HG02884 (cell line): ENCODE measurements around the gene DNAJA1.

Experiments
- ATAC-seq: cut with Tn5 transposase; IDR thresholded peaks from one replicate; pipeline ENCODE4 v1.9.1; 2021; ENCODE audit warnings: mild to moderate bottlenecking, moderate library complexity; ENCODE audit not compliant: unreplicated experiment

Gene DNAJA1

GRCh38 chr9:33025572-33026342 is 684 bp downstream of the DNAJA1 start:
- peak; percentile 36 for ATAC-seq

GRCh38 chr9:33029231-33029786 is 4.2 kb downstream of the DNAJA1 start:
- ATAC-seq: no peak

DNA sequence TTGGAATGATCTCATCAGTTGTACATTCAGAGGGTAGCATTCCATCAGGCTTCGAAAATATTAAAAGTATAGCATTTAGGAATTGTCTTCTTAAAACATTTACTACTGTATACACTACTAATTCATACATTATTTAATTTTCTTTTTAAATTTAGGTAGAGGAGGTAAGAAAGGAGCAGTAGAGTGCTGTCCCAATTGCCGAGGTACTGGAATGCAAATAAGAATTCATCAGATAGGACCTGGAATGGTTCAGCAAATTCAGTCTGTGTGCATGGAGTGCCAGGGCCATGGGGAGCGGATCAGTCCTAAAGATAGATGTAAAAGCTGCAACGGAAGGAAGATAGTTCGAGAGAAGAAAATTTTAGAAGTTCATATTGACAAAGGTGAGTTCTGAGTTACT is 5.2 kb downstream of the DNAJA1 start:
- no peak for ATAC-seq

- ATAC-seq: no peak
Measured at GRCh38 chr9:33032292-33032691, 7.2 kb downstream of the DNAJA1 start.

DNA sequence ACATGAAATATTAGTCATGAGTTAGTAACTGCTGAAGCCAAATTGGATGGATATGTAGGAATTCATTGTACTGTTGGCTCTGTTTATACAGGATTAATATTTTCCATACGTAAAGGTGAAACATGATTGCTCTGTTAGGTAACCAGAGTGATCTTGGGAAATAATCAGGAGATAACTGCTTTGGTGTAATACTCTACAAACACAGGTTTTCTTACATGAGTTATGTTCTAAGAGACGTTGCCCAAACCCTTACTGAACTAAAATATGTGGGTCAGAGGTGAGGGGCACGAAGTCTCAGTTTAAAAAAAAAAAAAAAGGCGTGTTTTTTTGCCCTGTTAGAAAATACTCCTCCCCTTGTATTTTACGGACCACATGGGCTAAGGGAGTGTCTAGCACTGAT is 7.8 kb downstream of the DNAJA1 start:
- no peak for ATAC-seq

- ATAC-seq: no peak
Measured at GRCh38 chr9:33040792-33041431, 15.8 kb downstream of the DNAJA1 start.

GRCh38 chr9:33041432-33042188 is 16.5 kb downstream of the DNAJA1 start:
- no peak for ATAC-seq

GRCh38 chr9:33042473-33042872 is 17.4 kb downstream of the DNAJA1 start:
- ATAC-seq: no peak

GRCh38 chr9:33043671-33044070 is 18.6 kb downstream of the DNAJA1 start:
- no peak for ATAC-seq

GRCh38 chr9:33044162-33044673 is 19.1 kb downstream of the DNAJA1 start:
- ATAC-seq: peak; percentile 79

DNA sequence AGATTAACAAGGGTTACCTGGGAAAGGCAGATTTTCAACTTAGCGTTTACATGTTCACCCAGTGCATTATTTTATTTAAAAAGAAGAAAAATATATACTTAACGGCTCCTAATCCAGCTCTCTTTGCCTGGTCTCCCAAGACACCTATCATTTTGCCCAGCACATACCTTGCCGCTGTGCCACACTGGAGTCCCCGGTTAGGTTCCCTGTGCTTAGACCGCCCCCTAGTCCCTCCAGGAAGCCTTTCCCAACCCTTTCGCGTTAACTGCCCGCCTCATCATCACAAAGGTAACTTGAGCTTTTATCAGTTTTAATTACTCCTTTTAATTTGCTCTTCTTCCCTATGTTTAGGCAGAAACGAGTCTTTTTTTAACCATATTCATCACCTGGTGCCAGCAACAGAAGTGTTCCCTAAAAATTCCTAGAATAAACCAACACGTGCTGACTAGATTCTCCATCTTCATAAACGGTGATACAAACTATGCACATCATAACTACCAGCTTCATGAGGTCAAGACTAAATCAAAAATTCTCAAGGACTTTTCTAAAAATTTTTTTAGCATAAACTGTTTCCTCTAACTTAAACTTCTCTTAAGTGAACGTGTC is 19.7 kb downstream of the DNAJA1 start:
- peak; percentile 5 for ATAC-seq

GRCh38 chr9:33046061-33046460 is 21.0 kb downstream of the DNAJA1 start:
- no peak for ATAC-seq

DNA sequence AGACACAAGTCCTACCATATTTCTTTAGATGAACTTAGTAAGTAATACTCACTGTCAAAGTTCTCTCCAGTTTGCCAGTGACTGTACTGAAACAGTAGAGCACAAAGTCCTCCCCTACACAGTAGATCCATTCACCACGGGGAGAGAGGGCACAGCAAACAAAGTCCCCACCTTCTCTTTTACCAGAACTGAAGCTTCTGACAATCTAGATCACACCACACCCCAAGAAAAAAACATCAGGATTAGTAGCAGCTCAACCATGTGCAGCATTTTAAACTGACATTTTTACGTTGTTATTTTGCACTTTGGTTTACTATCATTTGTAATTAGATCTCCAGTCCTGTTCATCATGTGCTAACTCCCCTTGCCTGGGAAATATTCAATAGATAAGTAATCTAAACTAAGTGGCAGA is 23.0 kb downstream of the DNAJA1 start:
- ATAC-seq: no peak

DNA sequence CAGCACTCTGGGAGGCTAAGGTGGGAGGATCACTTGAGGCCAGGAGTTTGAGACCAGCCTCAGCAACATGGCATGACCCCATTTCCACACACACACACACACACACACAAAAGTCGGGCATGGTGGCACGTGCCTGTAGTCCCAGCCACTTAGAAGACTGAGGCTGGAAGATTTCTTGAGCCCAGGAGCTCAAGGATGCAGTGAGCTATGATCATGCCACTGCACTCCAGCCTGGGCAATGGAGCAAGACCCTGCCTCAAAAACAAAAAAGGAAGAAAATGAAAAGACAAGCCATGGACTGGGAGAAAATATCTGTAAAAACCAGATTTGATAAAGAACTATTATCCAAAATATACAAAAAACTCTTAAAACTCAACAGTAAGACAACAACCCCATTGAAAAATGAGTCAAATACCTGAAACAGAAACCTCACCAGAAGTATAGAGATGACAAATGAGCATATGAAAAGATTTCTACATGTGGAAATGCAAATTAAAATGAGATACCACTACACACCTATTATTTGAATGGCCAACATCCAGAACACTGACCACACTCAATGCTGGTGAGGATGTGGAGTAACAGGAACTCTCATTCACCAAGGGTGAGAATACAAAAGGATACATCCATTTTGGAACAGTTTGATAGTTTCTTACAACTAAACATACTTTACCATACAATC is 24.7 kb downstream of the DNAJA1 start:
- ATAC-seq: peak; percentile 81

DNA sequence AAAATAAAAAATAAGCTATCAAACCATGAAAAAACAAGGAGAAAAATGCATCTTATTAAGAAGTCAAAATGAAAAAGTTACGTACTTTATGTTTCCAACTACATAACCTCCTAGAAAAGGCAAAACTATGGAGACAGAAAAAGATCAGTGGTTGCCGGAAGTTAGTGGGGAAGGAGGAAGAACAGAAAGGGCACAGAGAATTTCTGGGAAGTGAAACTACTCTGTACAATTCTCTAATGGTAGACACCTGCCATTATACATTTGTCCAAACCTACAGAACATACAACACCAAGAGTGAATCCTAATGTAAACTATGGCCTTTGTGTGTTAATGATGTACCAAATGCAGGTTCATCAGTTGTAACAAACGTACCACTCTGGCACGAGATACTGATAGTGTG is 26.1 kb downstream of the DNAJA1 start:
- no peak for ATAC-seq

DNA sequence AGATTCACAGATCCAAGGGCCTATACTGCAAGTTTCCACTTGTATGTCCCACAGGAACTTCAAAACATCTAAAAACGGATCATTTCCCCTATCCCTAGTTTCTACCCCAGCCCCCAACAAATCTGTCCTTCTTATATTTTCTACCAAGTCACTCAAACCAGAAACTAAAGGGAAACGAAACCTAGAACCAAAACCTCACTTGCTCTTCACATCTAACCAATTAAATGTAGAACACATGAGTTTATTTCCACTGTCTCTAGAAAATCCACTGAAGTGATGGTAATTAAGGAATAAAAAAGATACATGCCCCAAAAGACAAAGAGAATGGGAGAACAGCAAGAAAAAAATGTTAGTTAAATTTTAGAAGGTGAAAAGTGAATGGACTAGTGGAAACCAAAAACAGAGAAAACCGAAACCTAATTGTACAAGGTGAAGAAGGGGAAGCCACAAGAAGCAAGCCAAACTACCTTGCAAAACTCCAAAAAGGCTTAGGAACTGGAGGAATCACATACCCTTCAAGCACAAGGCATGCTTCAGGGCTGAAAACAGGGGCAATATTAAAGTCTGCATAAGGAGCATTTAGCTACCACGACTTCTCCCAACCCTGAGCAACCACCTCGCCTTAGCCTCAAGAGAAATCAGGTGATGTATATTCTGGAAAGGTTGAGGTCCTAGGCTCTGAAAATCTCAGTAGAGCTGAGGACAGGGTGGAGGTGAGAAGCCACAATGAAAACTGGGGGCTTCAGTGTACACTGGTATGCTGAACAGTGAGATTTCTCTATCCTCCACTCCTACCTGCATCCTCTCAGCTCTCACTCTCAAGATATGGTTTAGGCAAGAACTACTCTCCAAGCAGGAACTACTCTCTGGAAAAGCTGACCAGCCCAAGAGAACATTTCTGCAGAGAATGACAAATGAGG is 40.3 kb downstream of the DNAJA1 start:
- ATAC-seq: peak; percentile 83

DNA sequence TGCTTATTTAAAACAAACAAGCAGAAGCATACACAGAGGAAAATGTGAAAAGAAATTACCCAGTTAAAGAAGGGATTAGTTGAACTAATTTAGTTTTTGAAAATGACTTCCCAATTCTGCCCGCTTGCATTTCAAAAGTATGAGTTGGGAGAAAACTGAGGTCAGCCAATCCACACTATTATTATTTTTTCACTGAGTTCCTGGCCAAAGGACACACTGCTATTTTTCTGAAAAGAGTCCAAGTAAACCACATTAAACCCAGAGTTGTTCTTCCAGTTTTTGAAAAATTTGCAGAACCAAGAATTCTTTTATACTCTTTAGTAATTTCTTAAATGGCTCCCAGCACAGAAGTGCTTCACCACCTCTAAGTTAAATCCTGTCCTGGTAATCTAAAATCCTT is 43.9 kb downstream of the DNAJA1 start:
- ATAC-seq: no peak

DNA sequence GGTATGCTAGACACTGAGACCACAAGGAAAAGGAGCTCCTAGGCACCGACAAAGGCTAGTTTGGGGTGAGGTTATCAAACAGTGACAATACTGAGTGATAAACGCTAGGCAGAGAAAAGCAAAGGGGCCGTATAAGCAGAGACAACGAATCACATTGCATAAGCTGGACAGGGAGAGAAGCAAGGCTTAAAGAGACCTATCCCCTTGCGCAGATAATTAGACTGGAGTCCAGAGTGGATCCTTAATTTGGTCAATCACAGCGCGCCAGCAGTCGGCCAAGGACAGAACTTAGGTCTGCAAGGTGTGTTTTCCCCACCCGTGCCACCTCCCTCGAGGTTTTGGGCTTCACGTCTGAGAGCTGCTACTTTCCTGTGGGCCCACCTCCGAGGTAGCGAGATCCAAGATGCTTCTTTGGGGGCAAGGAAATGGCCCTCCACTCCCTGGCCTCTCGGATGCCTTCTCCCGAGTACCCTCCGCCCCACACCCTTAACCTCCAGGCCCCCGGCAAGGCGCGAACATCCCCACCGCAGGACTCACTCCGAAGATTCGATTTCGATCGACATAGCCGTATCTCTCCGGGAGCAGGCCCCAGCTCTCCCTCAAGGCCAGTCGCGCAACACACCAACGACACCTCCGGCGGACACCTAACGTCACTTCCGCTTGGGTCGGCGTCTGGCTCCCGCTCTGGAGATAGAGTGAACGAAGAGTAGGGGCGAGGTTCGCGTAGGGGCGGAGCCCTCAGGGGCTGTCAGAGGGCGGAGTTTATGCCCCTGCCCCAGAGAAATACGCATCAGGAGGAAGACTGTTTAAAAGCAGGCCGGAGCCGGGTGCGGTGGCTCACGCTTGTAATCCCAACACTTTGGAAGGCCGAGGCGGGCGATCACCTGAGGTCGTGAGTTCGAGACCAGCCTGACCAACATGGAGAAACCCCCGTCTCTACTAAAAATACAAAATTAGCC is 51.3 kb downstream of the DNAJA1 start, which contains the start of gene SMU1:
TSS of gene SMU1 (minus strand) at position 629 of the 959 bp plus-strand sequence. CDS start at position 563, 66 bp downstream.
- peak; percentile 98 for ATAC-seq
